Liver (tissue), 9 donors: Measurements from ENCODE around the gene TTC22. TPM values are rescaled to one million over a fixed set of nuclear protein-coding genes. Genes with fewer than 3 reads are reported as not detected.
A peak's percentile ranks its signal among the peaks of the same experiment; 100 is the strongest.

Experiments
- DNase-seq: peaks from one replicate; pipeline ENCODE4 v3.0.0-alpha.2; 2017; ENCODE audit warnings: low spot score
- H3K27ac ChIP-seq, 2 donors: one replicate each; pipeline ENCODE4 v1.7.0; 2013; ENCODE audit warnings: inconsistent platforms in 2 of 2, low read length in 2 of 2, control low read depth in 1 of 2, low read depth in 1 of 2, mild to moderate bottlenecking in 1 of 2
- H3K27me3 ChIP-seq, 4 donors: one replicate each; pipeline versions ENCODE4 v1.6.1 to v1.7.0; 2013; ENCODE audit warnings: low read length in 3 of 4, inconsistent platforms in 1 of 4, mild to moderate bottlenecking in 1 of 4, moderate library complexity in 1 of 4; ENCODE audit not compliant: control insufficient read depth in 4 of 4, insufficient read depth in 4 of 4
- H3K36me3 ChIP-seq, 4 donors: one replicate each; pipeline versions ENCODE4 v1.6.1 to v1.7.0; 2013; ENCODE audit warnings: low read length in 3 of 4, mild to moderate bottlenecking in 3 of 4, low read depth in 1 of 4, moderate library complexity in 1 of 4; ENCODE audit not compliant: control insufficient read depth in 4 of 4, insufficient read depth in 3 of 4
- H3K4me1 ChIP-seq, 4 donors: one replicate each; pipeline versions ENCODE4 v1.6.1 to v1.7.0; 2013; ENCODE audit warnings: low read length in 3 of 4, mild to moderate bottlenecking in 3 of 4, moderate library complexity in 1 of 4; ENCODE audit not compliant: control insufficient read depth in 4 of 4, insufficient read depth in 4 of 4
- H3K4me3 ChIP-seq, 3 donors: one replicate each; pipeline versions ENCODE4 v1.6.1 to v1.7.0; 2013; ENCODE audit warnings: low read length in 3 of 3, control low read depth in 1 of 3, low read depth in 1 of 3, mild to moderate bottlenecking in 1 of 3
- H3K9ac ChIP-seq, 2 donors: one replicate each; pipeline ENCODE4 v1.7.0; 2013; ENCODE audit warnings: low read length in 2 of 2, mild to moderate bottlenecking in 2 of 2, moderate library complexity in 2 of 2, control low read depth in 1 of 2, low read depth in 1 of 2
- H3K9me3 ChIP-seq, 4 donors: one replicate each; pipeline versions ENCODE4 v1.6.1 to v1.7.0; 2013; ENCODE audit warnings: low read length in 3 of 4; ENCODE audit not compliant: control insufficient read depth in 4 of 4
- ATF3 ChIP-seq: IDR thresholded peaks from 2 replicates; pipeline ENCODE4 v1.6.1; 2016; ENCODE audit warnings: antibody characterized with exemption
- EGR1 ChIP-seq, 2 donors: IDR thresholded peaks; 2 replicates each; pipeline ENCODE4 v1.6.1; 2016 to 2018; ENCODE audit warnings: antibody characterized with exemption in 2 of 2, low read depth in 2 of 2
- FOXA1 ChIP-seq: IDR thresholded peaks from 2 replicates; pipeline ENCODE4 v1.6.1; 2016; ENCODE audit warnings: antibody characterized with exemption
- FOXA2 ChIP-seq: IDR thresholded peaks from 2 replicates; pipeline ENCODE4 v1.6.1; 2016; ENCODE audit warnings: antibody characterized with exemption
- GABPA ChIP-seq, 2 donors: IDR thresholded peaks in 1 of 2; conservative IDR thresholded peaks in 1 of 2; 2 replicates each; pipeline ENCODE4 v1.6.1; 2016; ENCODE audit warnings: antibody characterized with exemption in 2 of 2, mild to moderate bottlenecking in 1 of 2, moderate library complexity in 1 of 2
- HNF4G ChIP-seq: IDR thresholded peaks from 2 replicates; pipeline ENCODE4 v1.6.1; 2016; ENCODE audit warnings: antibody characterized with exemption
- JUND ChIP-seq, 2 donors: IDR thresholded peaks; 2 replicates each; pipeline ENCODE4 v1.6.1; 2016; ENCODE audit warnings: antibody characterized with exemption in 2 of 2
- NR2F2 ChIP-seq: IDR thresholded peaks from 2 replicates; pipeline ENCODE4 v1.6.1; 2016; ENCODE audit warnings: antibody characterized with exemption
- RAD21 ChIP-seq, 2 donors: IDR thresholded peaks; 2 replicates each; pipeline ENCODE4 v1.6.1; 2016; ENCODE audit warnings: antibody characterized with exemption in 2 of 2, mild to moderate bottlenecking in 2 of 2
- REST ChIP-seq: IDR thresholded peaks from 2 replicates; pipeline ENCODE4 v1.6.1; 2016; ENCODE audit warnings: antibody characterized with exemption, mild to moderate bottlenecking
- RXRA ChIP-seq, 2 donors: IDR thresholded peaks; 2 replicates each; pipeline ENCODE4 v1.6.1; 2017 to 2018; ENCODE audit warnings: antibody characterized with exemption in 2 of 2, mild to moderate bottlenecking in 1 of 2
- SP1 ChIP-seq: IDR thresholded peaks from 2 replicates; pipeline ENCODE4 v1.6.1; 2018; ENCODE audit warnings: antibody characterized with exemption, mild to moderate bottlenecking
- TAF1 ChIP-seq: conservative IDR thresholded peaks from 2 replicates; pipeline ENCODE4 v1.6.1; 2016; ENCODE audit warnings: antibody characterized with exemption, mild to moderate bottlenecking
- YY1 ChIP-seq: IDR thresholded peaks from 2 replicates; pipeline ENCODE4 v1.6.1; 2016; ENCODE audit warnings: antibody characterized with exemption, mild to moderate bottlenecking
- WGBS: extraction: QIAGEN DNeasy Blood & Tissue Kit; methylation state at CpG from one replicate; pipeline ENCODE4 v1.1.7; 2013; 5-methylcytosine and 5-hydroxymethylcytosine counted together
- polyA plus RNA-seq, 2 donors: library from polyadenylated mRNA; stranded (reverse) in 1 of 2; unstranded in 1 of 2; fragments of 200-250 nt in 1 of 2; fragments of >200 nt in 1 of 2; fragmentation: Nextera tagmentation in 1 of 2; extraction: Ambion mirVana in 1 of 2; gene quantifications; one replicate each; pipeline versions ENCODE4 v1.2.1 to v1.2.3, GENCODE V29; 2013 to 2015
- total RNA-seq, 2 donors: library from RNA; depleted of rRNA; stranded (reverse); fragments of >200 nt; gene quantifications; one replicate each; pipeline ENCODE4 v1.2.3, GENCODE V29; 2014
- TF ChIP-seq, protein P1 (sequence below): fragments of 150-350 bp; IDR thresholded peaks from 2 replicates; pipeline ENCODE4 v1.5.1; 2017; ENCODE audit warnings: improper control_type of control experiment, low read depth, low read length; ENCODE audit not compliant: missing input control
- TF ChIP-seq, protein P2 (sequence below): IDR thresholded peaks from 2 replicates; pipeline ENCODE4 v1.6.1; 2016; ENCODE audit warnings: antibody characterized with exemption
- donor health status: healthy.
- donor health status: healthy.
- donor health status: healthy.
- donor health status: healthy.
- donor health status: healthy.

The TTC22 gene
- total and polyA plus RNA-seq, 4 donors = 0.96 to 3.5 (median 2.3) TPM

GRCh38 chr1:54800041-54800898 is 853 bp downstream of the TTC22 start:
- Histone ChIP-seq H3K4me3 (peak overlapping the region; percentile 58 to 82 (median 70)), H3K9me3 (no peaks in the 10 kb centered on the region), H3K9ac (no peak overlapping the region), H3K27ac (peak overlapping the region; percentile 55 to 57), H3K4me1 (peaks cover 18 to 48% (median 34%) of the 10 kb centered on the region in 4 donors), H3K36me3 (no peaks in the 10 kb centered on the region), H3K27me3 (no peaks in the 10 kb centered on the region)
- WGBS = 50% methylated on average over 39 of the region's 39 CpGs
- no peak for DNase-seq
- TF ChIP-seq FOXA2 (no peak), RXRA (IDR thresholded peaks at IDR 0.05) (no peak), RAD21 (IDR thresholded peaks at IDR 0.05) (no peak), YY1 (no peak), FOXA1 (no peak), EGR1 (IDR thresholded peaks at IDR 0.05; ENCODE audit: low read depth in 2 of 2) (no peak), TAF1 (no peak), NR2F2 (no peak), JUND (IDR thresholded peaks at IDR 0.05) (no peak), GABPA (IDR thresholded peaks at IDR 0.05 in 1 of 2, conservative IDR thresholded peaks at IDR 0.05 in 1 of 2) (no peak), HNF4G (no peak), ATF3 (no peak), REST (no peak), SP1 (no peak)
- TF ChIP-seq, protein P1, sequence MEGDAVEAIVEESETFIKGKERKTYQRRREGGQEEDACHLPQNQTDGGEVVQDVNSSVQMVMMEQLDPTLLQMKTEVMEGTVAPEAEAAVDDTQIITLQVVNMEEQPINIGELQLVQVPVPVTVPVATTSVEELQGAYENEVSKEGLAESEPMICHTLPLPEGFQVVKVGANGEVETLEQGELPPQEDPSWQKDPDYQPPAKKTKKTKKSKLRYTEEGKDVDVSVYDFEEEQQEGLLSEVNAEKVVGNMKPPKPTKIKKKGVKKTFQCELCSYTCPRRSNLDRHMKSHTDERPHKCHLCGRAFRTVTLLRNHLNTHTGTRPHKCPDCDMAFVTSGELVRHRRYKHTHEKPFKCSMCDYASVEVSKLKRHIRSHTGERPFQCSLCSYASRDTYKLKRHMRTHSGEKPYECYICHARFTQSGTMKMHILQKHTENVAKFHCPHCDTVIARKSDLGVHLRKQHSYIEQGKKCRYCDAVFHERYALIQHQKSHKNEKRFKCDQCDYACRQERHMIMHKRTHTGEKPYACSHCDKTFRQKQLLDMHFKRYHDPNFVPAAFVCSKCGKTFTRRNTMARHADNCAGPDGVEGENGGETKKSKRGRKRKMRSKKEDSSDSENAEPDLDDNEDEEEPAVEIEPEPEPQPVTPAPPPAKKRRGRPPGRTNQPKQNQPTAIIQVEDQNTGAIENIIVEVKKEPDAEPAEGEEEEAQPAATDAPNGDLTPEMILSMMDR = no peak
- TF ChIP-seq, protein P2, sequence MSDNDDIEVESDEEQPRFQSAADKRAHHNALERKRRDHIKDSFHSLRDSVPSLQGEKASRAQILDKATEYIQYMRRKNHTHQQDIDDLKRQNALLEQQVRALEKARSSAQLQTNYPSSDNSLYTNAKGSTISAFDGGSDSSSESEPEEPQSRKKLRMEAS = no peak
